ENCODE results near the gene ARHGEF12.

The ARHGEF12 gene

GRCh38 chr11:120389693-120390584 lies 53.7 kb downstream of the ARHGEF12 start:
- no peaks in the 10 kb centered on the region for H3K27me3 ChIP-seq (ENCODE audit: low read depth, low read length)
- no peak overlapping the region for H3K4me3 ChIP-seq (ENCODE audit: low read depth in 1 of 2, low read length in 2 of 2)
- H3K27ac ChIP-seq (ENCODE audit: low read length): no peak overlapping the region
- no peaks in the 10 kb centered on the region for H3K36me3 ChIP-seq (ENCODE audit: control insufficient read depth in 1 of 2, insufficient read depth in 2 of 2, low read length in 2 of 2)
- no peaks in the 10 kb centered on the region for H3K9me3 ChIP-seq (ENCODE audit: control insufficient read depth in 1 of 2, low read length in 2 of 2)
- H3K4me1 ChIP-seq (ENCODE audit: control insufficient read depth in 1 of 2, insufficient read depth in 2 of 2, low read length in 2 of 2): peaks cover 0 to 19% of the 10 kb centered on the region in 2 donors

- peaks cover 0 to 12% of the 10 kb centered on the region in 2 donors for H3K4me1 ChIP-seq (ENCODE audit: control insufficient read depth in 1 of 2, insufficient read depth in 2 of 2, low read length in 2 of 2)
- no peaks in the 10 kb centered on the region for H3K9me3 ChIP-seq (ENCODE audit: control insufficient read depth in 1 of 2, low read length in 2 of 2)
- no peaks in the 10 kb centered on the region for H3K36me3 ChIP-seq (ENCODE audit: control insufficient read depth in 1 of 2, insufficient read depth in 2 of 2, low read length in 2 of 2)
- H3K27ac ChIP-seq (ENCODE audit: low read length): no peak overlapping the region
- H3K27me3 ChIP-seq (ENCODE audit: low read depth, low read length): no peaks in the 10 kb centered on the region
- H3K4me3 ChIP-seq (ENCODE audit: low read depth in 1 of 2, low read length in 2 of 2): no peak overlapping the region
These were observed 54.3 kb downstream of the ARHGEF12 start for GRCh38 chr11:120390585-120390922.

GRCh38 chr11:120391292-120391691 lies 55.1 kb downstream of the ARHGEF12 start:
- Histone ChIP-seq H3K4me1 (ENCODE audit: control insufficient read depth in 1 of 2, insufficient read depth in 2 of 2, low read length in 2 of 2) (peaks cover 0 to 5% of the 10 kb centered on the region in 2 donors), H3K4me3 (ENCODE audit: low read depth in 1 of 2, low read length in 2 of 2) (no peak overlapping the region), H3K27ac (ENCODE audit: low read length) (peak overlapping the region; percentile 45), H3K27me3 (ENCODE audit: low read depth, low read length) (no peaks in the 10 kb centered on the region), H3K9me3 (ENCODE audit: control insufficient read depth in 1 of 2, low read length in 2 of 2) (no peaks in the 10 kb centered on the region), H3K36me3 (ENCODE audit: control insufficient read depth in 1 of 2, insufficient read depth in 2 of 2, low read length in 2 of 2) (no peaks in the 10 kb centered on the region)

GRCh38 chr11:120391854-120392253 lies 55.6 kb downstream of the ARHGEF12 start:
- H3K9me3 ChIP-seq (ENCODE audit: control insufficient read depth in 1 of 2, low read length in 2 of 2): no peaks in the 10 kb centered on the region
- H3K36me3 ChIP-seq (ENCODE audit: control insufficient read depth in 1 of 2, insufficient read depth in 2 of 2, low read length in 2 of 2): no peaks in the 10 kb centered on the region
- no peaks in the 10 kb centered on the region for H3K4me1 ChIP-seq (ENCODE audit: control insufficient read depth in 1 of 2, insufficient read depth in 2 of 2, low read length in 2 of 2)
- no peak overlapping the region for H3K4me3 ChIP-seq (ENCODE audit: low read depth in 1 of 2, low read length in 2 of 2)
- H3K27me3 ChIP-seq (ENCODE audit: low read depth, low read length): no peaks in the 10 kb centered on the region
- H3K27ac ChIP-seq (ENCODE audit: low read length): peak overlapping the region; percentile 45

- no peaks in the 10 kb centered on the region for H3K36me3 ChIP-seq (ENCODE audit: control insufficient read depth in 1 of 2, insufficient read depth in 2 of 2, low read length in 2 of 2)
- no peaks in the 10 kb centered on the region for H3K4me1 ChIP-seq (ENCODE audit: control insufficient read depth in 1 of 2, insufficient read depth in 2 of 2, low read length in 2 of 2)
- H3K27ac ChIP-seq (ENCODE audit: low read length): no peak overlapping the region
- no peaks in the 10 kb centered on the region for H3K27me3 ChIP-seq (ENCODE audit: low read depth, low read length)
- no peaks in the 10 kb centered on the region for H3K9me3 ChIP-seq (ENCODE audit: control insufficient read depth in 1 of 2, low read length in 2 of 2)
- H3K4me3 ChIP-seq (ENCODE audit: low read depth in 1 of 2, low read length in 2 of 2): no peak overlapping the region
These were observed 56.1 kb downstream of the ARHGEF12 start for GRCh38 chr11:120392314-120392713.

- Histone ChIP-seq H3K4me3 (ENCODE audit: low read depth in 1 of 2, low read length in 2 of 2) (no peak overlapping the region), H3K9me3 (ENCODE audit: control insufficient read depth in 1 of 2, low read length in 2 of 2) (no peaks in the 10 kb centered on the region), H3K36me3 (ENCODE audit: control insufficient read depth in 1 of 2, insufficient read depth in 2 of 2, low read length in 2 of 2) (no peaks in the 10 kb centered on the region), H3K27ac (ENCODE audit: low read length) (no peak overlapping the region), H3K4me1 (ENCODE audit: control insufficient read depth in 1 of 2, insufficient read depth in 2 of 2, low read length in 2 of 2) (no peaks in the 10 kb centered on the region), H3K27me3 (ENCODE audit: low read depth, low read length) (no peaks in the 10 kb centered on the region)
These were observed 56.6 kb downstream of the ARHGEF12 start for GRCh38 chr11:120392793-120393192.

GRCh38 chr11:120394119-120394518 lies 57.9 kb downstream of the ARHGEF12 start:
- H3K9me3 ChIP-seq (ENCODE audit: control insufficient read depth in 1 of 2, low read length in 2 of 2): no peaks in the 10 kb centered on the region
- H3K36me3 ChIP-seq (ENCODE audit: control insufficient read depth in 1 of 2, insufficient read depth in 2 of 2, low read length in 2 of 2): no peaks in the 10 kb centered on the region
- H3K4me1 ChIP-seq (ENCODE audit: control insufficient read depth in 1 of 2, insufficient read depth in 2 of 2, low read length in 2 of 2): no peaks in the 10 kb centered on the region
- no peak overlapping the region for H3K4me3 ChIP-seq (ENCODE audit: low read depth in 1 of 2, low read length in 2 of 2)
- H3K27ac ChIP-seq (ENCODE audit: low read length): no peak overlapping the region
- H3K27me3 ChIP-seq (ENCODE audit: low read depth, low read length): no peaks in the 10 kb centered on the region

- no peaks in the 10 kb centered on the region for H3K9me3 ChIP-seq (ENCODE audit: control insufficient read depth in 1 of 2, low read length in 2 of 2)
- no peaks in the 10 kb centered on the region for H3K36me3 ChIP-seq (ENCODE audit: control insufficient read depth in 1 of 2, insufficient read depth in 2 of 2, low read length in 2 of 2)
- H3K27me3 ChIP-seq (ENCODE audit: low read depth, low read length): no peaks in the 10 kb centered on the region
- no peak overlapping the region for H3K27ac ChIP-seq (ENCODE audit: low read length)
- no peak overlapping the region for H3K4me3 ChIP-seq (ENCODE audit: low read depth in 1 of 2, low read length in 2 of 2)
- peaks cover 0 to 15% of the 10 kb centered on the region in 2 donors for H3K4me1 ChIP-seq (ENCODE audit: control insufficient read depth in 1 of 2, insufficient read depth in 2 of 2, low read length in 2 of 2)
These were observed 59.6 kb downstream of the ARHGEF12 start for GRCh38 chr11:120395778-120396177.

- H3K9me3 ChIP-seq (ENCODE audit: control insufficient read depth in 1 of 2, low read length in 2 of 2): no peaks in the 10 kb centered on the region
- peaks cover 0 to 23% of the 10 kb centered on the region in 2 donors for H3K4me1 ChIP-seq (ENCODE audit: control insufficient read depth in 1 of 2, insufficient read depth in 2 of 2, low read length in 2 of 2)
- H3K36me3 ChIP-seq (ENCODE audit: control insufficient read depth in 1 of 2, insufficient read depth in 2 of 2, low read length in 2 of 2): peaks cover 0 to 4% of the 10 kb centered on the region in 2 donors
- no peaks in the 10 kb centered on the region for H3K27me3 ChIP-seq (ENCODE audit: low read depth, low read length)
- H3K27ac ChIP-seq (ENCODE audit: low read length): no peak overlapping the region
- no peak overlapping the region for H3K4me3 ChIP-seq (ENCODE audit: low read depth in 1 of 2, low read length in 2 of 2)
These were observed 61.9 kb downstream of the ARHGEF12 start for GRCh38 chr11:120398132-120398531.

GRCh38 chr11:120399307-120399706 lies 63.1 kb downstream of the ARHGEF12 start:
- Histone ChIP-seq H3K9me3 (ENCODE audit: control insufficient read depth in 1 of 2, low read length in 2 of 2) (no peaks in the 10 kb centered on the region), H3K27ac (ENCODE audit: low read length) (no peak overlapping the region), H3K4me3 (ENCODE audit: low read depth in 1 of 2, low read length in 2 of 2) (no peak overlapping the region), H3K4me1 (ENCODE audit: control insufficient read depth in 1 of 2, insufficient read depth in 2 of 2, low read length in 2 of 2) (peaks cover 0 to 23% of the 10 kb centered on the region in 2 donors), H3K36me3 (ENCODE audit: control insufficient read depth in 1 of 2, insufficient read depth in 2 of 2, low read length in 2 of 2) (peaks cover 0 to 4% of the 10 kb centered on the region in 2 donors), H3K27me3 (ENCODE audit: low read depth, low read length) (no peaks in the 10 kb centered on the region)

- no peaks in the 10 kb centered on the region for H3K27me3 ChIP-seq (ENCODE audit: low read depth, low read length)
- peak overlapping the region; percentile 5 to 12 for H3K4me3 ChIP-seq (ENCODE audit: low read depth in 1 of 2, low read length in 2 of 2)
- no peaks in the 10 kb centered on the region for H3K9me3 ChIP-seq (ENCODE audit: control insufficient read depth in 1 of 2, low read length in 2 of 2)
- H3K4me1 ChIP-seq (ENCODE audit: control insufficient read depth in 1 of 2, insufficient read depth in 2 of 2, low read length in 2 of 2): peaks cover 0 to 28% of the 10 kb centered on the region in 2 donors
- H3K27ac ChIP-seq (ENCODE audit: low read length): peak overlapping the region; percentile 10
- peaks cover 0 to 4% of the 10 kb centered on the region in 2 donors for H3K36me3 ChIP-seq (ENCODE audit: control insufficient read depth in 1 of 2, insufficient read depth in 2 of 2, low read length in 2 of 2)
These were observed 64.6 kb downstream of the ARHGEF12 start for GRCh38 chr11:120400564-120401364.

Data from muscle layer of duodenum (tissue), 2 donors.